WTC11 (cell line): Measurements from ENCODE around the gene TOM1L2. TPM values are rescaled to one million over a fixed set of nuclear protein-coding genes. Genes with fewer than 3 reads are reported as not detected.

Experiments
- ATAC-seq: fragments of 200-7000 bp; cut with Tn5 transposase; 2 replicates; pipeline ENCODE4 v1.10.0; 2021; ENCODE audit warnings: mild to moderate bottlenecking, moderate library complexity
- CTCF ChIA-PET: fragments of 300-600 bp; sonication (Branson Sonifier 250); formaldehyde crosslinking; loops from one replicate; lab custom pipeline; 2021; ENCODE audit warnings: antibody characterized with exemption; lab: Charles Lee
- POLR2A ChIA-PET: fragments of 350-600 bp; sonication (Branson Sonifier 250); formaldehyde crosslinking; loops from one replicate; lab custom pipeline; 2021; ENCODE audit warnings: antibody characterized with exemption; lab: Charles Lee
- DNase-seq: peaks from one replicate; pipeline ENCODE4 v3.0.0; 2021; ENCODE audit warnings: low spot score
- H3K27ac Mint-ChIP-seq: 2 replicates; pipeline ENCODE4 v1.8.0; 2021; ENCODE audit warnings: mixed read lengths
- H3K27me3 Mint-ChIP-seq: 2 replicates; pipeline ENCODE4 v1.8.0; 2021; ENCODE audit warnings: low read depth, mild to moderate bottlenecking, moderate library complexity, mixed read lengths
- H3K36me3 Mint-ChIP-seq: 2 replicates; pipeline ENCODE4 v1.8.0; 2021; ENCODE audit warnings: mixed read lengths
- H3K4me1 Mint-ChIP-seq: 2 replicates; pipeline ENCODE4 v1.8.0; 2022; ENCODE audit warnings: mixed read lengths
- H3K4me3 Mint-ChIP-seq: 2 replicates; pipeline ENCODE4 v1.8.0; 2021; ENCODE audit warnings: mild to moderate bottlenecking, moderate library complexity, mixed read lengths
- H3K9me3 Mint-ChIP-seq: 2 replicates; pipeline ENCODE4 v1.8.0; 2021; ENCODE audit warnings: mixed read lengths
- AR ChIP-seq: fragments of 250-450 bp; sonication (Bioruptor Pico); IDR thresholded peaks from 2 replicates; pipeline ENCODE4 v1.9.0; 2021; ENCODE audit warnings: mild to moderate bottlenecking
- ATF2 ChIP-seq: sonication (generic); formaldehyde crosslinking; IDR thresholded peaks from 2 replicates; pipeline ENCODE4 v1.8.1; 2022; ENCODE audit warnings: low read depth, missing genetic modification reagents, borderline replicate concordance
- CBFB ChIP-seq: sonication (generic); formaldehyde crosslinking; IDR thresholded peaks from 2 replicates; pipeline ENCODE4 v1.8.1; 2022; ENCODE audit warnings: mild to moderate bottlenecking, low read depth, missing genetic modification reagents
- CREB1 ChIP-seq: sonication (generic); formaldehyde crosslinking; IDR thresholded peaks from 2 replicates; pipeline ENCODE4 v1.8.0; 2023; ENCODE audit warnings: mild to moderate bottlenecking, missing genetic modification reagents
- ESRRA ChIP-seq: sonication (generic); formaldehyde crosslinking; IDR thresholded peaks from 2 replicates; pipeline ENCODE4 v1.8.1; 2022; ENCODE audit warnings: mild to moderate bottlenecking, missing genetic modification reagents, borderline replicate concordance
- ETV6 ChIP-seq: sonication (generic); formaldehyde crosslinking; IDR thresholded peaks from 2 replicates; pipeline ENCODE4 v1.8.1; 2022; ENCODE audit warnings: mild to moderate bottlenecking, missing genetic modification reagents
- FOXP1 ChIP-seq: sonication (generic); formaldehyde crosslinking; IDR thresholded peaks from 2 replicates; pipeline ENCODE4 v1.8.0; 2022; ENCODE audit warnings: missing genetic modification reagents, mild to moderate bottlenecking, moderate library complexity, borderline replicate concordance
- FOXP4 ChIP-seq: sonication (generic); formaldehyde crosslinking; IDR thresholded peaks from 2 replicates; pipeline ENCODE4 v1.8.0; 2022; ENCODE audit warnings: mild to moderate bottlenecking, missing genetic modification reagents
- JAZF1 ChIP-seq: fragments of 250-450 bp; sonication (Bioruptor Pico); IDR thresholded peaks from 2 replicates; pipeline ENCODE4 v1.9.0; 2021; ENCODE audit warnings: moderate library complexity, mild to moderate bottlenecking, inconsistent platforms
- NFYB ChIP-seq: sonication (generic); formaldehyde crosslinking; conservative IDR thresholded peaks from 2 replicates; pipeline ENCODE4 v1.8.0; 2022; ENCODE audit warnings: low read depth, missing genetic modification reagents
- NR1H2 ChIP-seq: sonication (generic); formaldehyde crosslinking; IDR thresholded peaks from 2 replicates; pipeline ENCODE4 v1.9.0; 2021; ENCODE audit warnings: mild to moderate bottlenecking, moderate library complexity, missing genetic modification reagents
- PRRX2 ChIP-seq: fragments of 250-450 bp; sonication (Bioruptor Pico); IDR thresholded peaks from 2 replicates; pipeline ENCODE4 v1.8.0; 2021; ENCODE audit warnings: mild to moderate bottlenecking
- RELA ChIP-seq: sonication (generic); formaldehyde crosslinking; IDR thresholded peaks from 2 replicates; pipeline ENCODE4 v1.8.1; 2022; ENCODE audit warnings: missing genetic modification reagents, mild to moderate bottlenecking, borderline replicate concordance
- TEAD1 ChIP-seq: sonication (generic); formaldehyde crosslinking; IDR thresholded peaks from 2 replicates; pipeline ENCODE4 v1.8.0; 2022; ENCODE audit warnings: mild to moderate bottlenecking, missing genetic modification reagents
- ZNF121 ChIP-seq: sonication (generic); formaldehyde crosslinking; IDR thresholded peaks from 2 replicates; pipeline ENCODE4 v1.8.0; 2023; ENCODE audit warnings: missing genetic modification reagents
- ZNF317 ChIP-seq: sonication (generic); formaldehyde crosslinking; IDR thresholded peaks from 2 replicates; pipeline ENCODE4 v1.8.1; 2023; ENCODE audit warnings: low read depth, mild to moderate bottlenecking, moderate library complexity, missing genetic modification reagents, borderline replicate concordance
- total RNA-seq: library from RNA; stranded (reverse); gene quantifications from 3 replicates; pipeline ENCODE4 v1.2.3, GENCODE V29; 2021
- TF ChIP-seq, protein P1 (sequence below): sonication (generic); formaldehyde crosslinking; IDR thresholded peaks from 2 replicates; pipeline ENCODE4 v1.8.1; 2023; ENCODE audit warnings: mild to moderate bottlenecking, missing genetic modification reagents, moderate library complexity

Gene TOM1L2
- total RNA-seq, 1 experiment from 2014 or later: 6.4 TPM

DNA sequence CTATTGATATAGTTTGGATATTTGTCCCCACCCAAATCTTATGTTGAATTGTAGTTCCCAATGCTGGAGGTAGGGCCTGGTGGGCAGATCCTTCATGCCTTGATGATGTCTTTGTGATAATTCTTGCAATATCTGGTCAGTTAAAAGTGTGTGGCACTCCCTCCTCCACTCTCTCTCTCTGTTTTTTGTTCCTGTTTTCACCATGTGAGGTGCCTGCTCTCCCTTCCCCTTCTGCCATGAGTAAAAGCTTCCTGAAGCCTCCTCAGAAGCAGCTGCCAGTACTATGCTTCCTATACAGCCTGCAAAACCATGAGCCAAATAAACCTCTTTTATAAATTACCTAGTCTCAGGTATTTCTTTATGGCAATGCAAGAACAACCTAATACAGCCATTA lies 47.3 kb downstream of the TOM1L2 start:
- CTCF ChIA-PET: interaction anchor here (0.7 to 2.0 kb wide), 5 partner anchors 34 to 1690 kb away, joined by 3 to 6 read pairs (median 3); partner anchors contain the start of genes DRC3 and TOM1L2
- Mint-ChIP-seq H3K27me3 (no peaks in the 10 kb centered on the region), H3K9me3 (no peaks in the 10 kb centered on the region), H3K4me3 (no peak overlapping the region), H3K4me1 (peaks cover 45% of the 10 kb centered on the region), H3K36me3 (no peaks in the 10 kb centered on the region), H3K27ac (no peak overlapping the region)
- POLR2A ChIA-PET: no interaction called here
- TF ChIP-seq FOXP1 (CRISPR knock-in tag): no peak
- TF ChIP-seq TEAD1: no peak
- TF ChIP-seq RELA (CRISPR knock-in tag): no peak
- TF ChIP-seq FOXP4 (CRISPR knock-in tag): no peak
- DNase-seq (no peak), ATAC-seq (no peak)

DNA sequence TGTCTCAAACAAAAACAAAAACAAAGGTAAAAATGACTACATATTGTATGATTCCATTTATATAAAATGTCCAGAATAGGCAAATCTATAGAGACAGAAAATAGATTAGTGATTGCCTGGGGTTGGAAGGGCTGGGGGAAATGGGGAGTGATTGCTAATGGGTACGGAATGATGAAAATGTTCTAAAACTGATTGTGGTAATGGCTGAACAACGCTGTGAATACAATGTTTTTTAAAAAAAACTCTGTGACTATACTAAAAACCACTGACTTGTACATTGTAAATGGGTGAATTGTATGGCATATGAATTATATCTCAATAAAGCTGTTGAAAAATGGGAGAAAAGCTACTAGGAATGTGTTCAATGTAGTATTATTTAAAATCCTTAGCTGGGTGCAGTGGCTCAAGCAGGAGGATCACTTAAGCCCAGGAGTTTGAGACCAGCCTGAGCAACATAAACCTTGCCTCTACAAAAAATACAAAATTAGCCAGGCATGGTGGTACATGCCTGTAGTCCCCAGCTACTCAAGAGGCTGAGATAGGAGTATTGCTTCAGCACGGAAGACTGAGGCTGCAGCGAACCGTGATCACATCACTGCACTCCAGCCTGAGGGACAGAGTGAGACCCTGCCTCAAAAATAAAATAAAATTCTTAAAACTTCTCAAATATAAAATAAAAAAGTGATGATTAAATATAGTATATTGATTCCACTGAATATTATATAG lies 47.9 kb downstream of the TOM1L2 start:
- no peak for ATAC-seq
- CTCF ChIA-PET: interaction anchor here (1.2 to 2.0 kb wide), 3 partner anchors 34 to 48 kb away, joined by 3 to 6 read pairs (median 3); partner anchors contain the start of genes DRC3 and TOM1L2

More for the DNA sequence above, 47.9 kb downstream of the TOM1L2 start:
- TF ChIP-seq JAZF1 (no peak), NFYB (CRISPR knock-in tag) (no peak), ATF2 (no peak), CBFB (CRISPR knock-in tag) (no peak), AR (CRISPR knock-in tag) (no peak), ZNF317 (CRISPR knock-in tag) (no peak), NR1H2 (CRISPR knock-in tag) (no peak), ESRRA (CRISPR knock-in tag) (no peak), PRRX2 (CRISPR knock-in tag) (no peak), RELA (CRISPR knock-in tag) (no peak), ZNF121 (no peak), ETV6 (no peak), CREB1 (CRISPR knock-in tag) (no peak)
- TF ChIP-seq, protein P1, sequence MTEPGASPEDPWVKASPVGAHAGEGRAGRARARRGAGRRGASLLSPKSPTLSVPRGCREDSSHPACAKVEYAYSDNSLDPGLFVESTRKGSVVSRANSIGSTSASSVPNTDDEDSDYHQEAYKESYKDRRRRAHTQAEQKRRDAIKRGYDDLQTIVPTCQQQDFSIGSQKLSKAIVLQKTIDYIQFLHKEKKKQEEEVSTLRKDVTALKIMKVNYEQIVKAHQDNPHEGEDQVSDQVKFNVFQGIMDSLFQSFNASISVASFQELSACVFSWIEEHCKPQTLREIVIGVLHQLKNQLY (CRISPR knock-in tag): no peak
- H3K27me3 Mint-ChIP-seq: no peaks in the 10 kb centered on the region
- POLR2A ChIA-PET: no interaction called here
- no peaks in the 10 kb centered on the region for H3K36me3 Mint-ChIP-seq
- DNase-seq: no peak
- no peak overlapping the region for H3K4me3 Mint-ChIP-seq
- no peaks in the 10 kb centered on the region for H3K9me3 Mint-ChIP-seq
- no peak overlapping the region for H3K27ac Mint-ChIP-seq
- H3K4me1 Mint-ChIP-seq: peaks cover 51% of the 10 kb centered on the region
